ENCODE results near the gene CNTN5.

Gene CNTN5

DNA sequence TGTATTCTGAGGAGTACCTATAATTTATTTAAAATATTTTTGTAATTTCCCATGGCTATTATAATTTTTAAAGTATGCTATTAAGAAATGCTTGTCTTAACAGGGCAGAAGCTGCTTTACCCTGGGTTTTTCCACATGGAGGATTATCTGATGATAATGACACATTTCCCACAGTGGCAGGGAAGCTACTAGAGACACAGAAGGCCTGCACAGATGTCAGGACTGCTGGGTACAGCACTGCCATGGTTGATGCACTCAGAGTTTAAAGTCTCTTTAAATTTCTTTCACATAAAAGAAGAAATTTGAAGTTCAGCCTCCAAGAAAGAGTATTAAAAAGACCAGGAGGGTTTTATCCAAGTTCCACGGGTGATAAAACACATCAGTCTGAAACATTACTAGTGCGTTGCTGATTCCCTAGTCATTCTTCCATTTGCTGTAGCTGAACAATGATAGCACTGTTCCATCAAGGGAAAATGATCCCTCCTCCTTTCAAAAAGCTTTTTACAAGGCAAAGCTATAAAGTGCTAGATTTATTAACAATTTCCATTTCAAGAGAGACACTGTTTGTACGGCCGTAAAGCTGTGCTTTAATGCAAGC, 363.0 kb downstream of the CNTN5 start:
- no peak overlapping the region for H3K9ac ChIP-seq (ENCODE audit: low read depth, low read length)
- H3K36me3 ChIP-seq (ENCODE audit: insufficient read depth, low read length): no peaks in the 10 kb centered on the region
- H3K27ac ChIP-seq (ENCODE audit: low read depth, low read length): no peak overlapping the region
- H3K27me3 ChIP-seq (ENCODE audit: insufficient read depth, low read length): no peaks in the 10 kb centered on the region
- no peaks in the 10 kb centered on the region for H3K9me3 ChIP-seq (ENCODE audit: insufficient read depth, low read depth, low read length)
- 96% methylated on average over 4 of the region's 4 CpGs for WGBS
- no peaks in the 10 kb centered on the region for H3K4me1 ChIP-seq (ENCODE audit: insufficient read depth, low read length)
- no peak overlapping the region for H3K4me3 ChIP-seq (ENCODE audit: low read length)

GRCh38 chr11:99391245-99391644, 370.5 kb downstream of the CNTN5 start:
- Histone ChIP-seq H3K4me3 (ENCODE audit: low read length) (no peak overlapping the region), H3K27ac (ENCODE audit: low read depth, low read length) (no peak overlapping the region), H3K27me3 (ENCODE audit: insufficient read depth, low read length) (no peaks in the 10 kb centered on the region), H3K4me1 (ENCODE audit: insufficient read depth, low read length) (no peaks in the 10 kb centered on the region), H3K36me3 (ENCODE audit: insufficient read depth, low read length) (no peaks in the 10 kb centered on the region), H3K9me3 (ENCODE audit: insufficient read depth, low read depth, low read length) (no peaks in the 10 kb centered on the region), H3K9ac (ENCODE audit: low read depth, low read length) (no peak overlapping the region)
- WGBS: 90% methylated on average over 1 of the region's 4 CpGs

- H3K27ac ChIP-seq (ENCODE audit: low read depth, low read length): no peak overlapping the region
- H3K9me3 ChIP-seq (ENCODE audit: insufficient read depth, low read depth, low read length): no peaks in the 10 kb centered on the region
- no peak overlapping the region for H3K9ac ChIP-seq (ENCODE audit: low read depth, low read length)
- 74% methylated on average over 2 of the region's 2 CpGs for WGBS
- no peaks in the 10 kb centered on the region for H3K36me3 ChIP-seq (ENCODE audit: insufficient read depth, low read length)
- no peak overlapping the region for H3K4me3 ChIP-seq (ENCODE audit: low read length)
- no peaks in the 10 kb centered on the region for H3K27me3 ChIP-seq (ENCODE audit: insufficient read depth, low read length)
- H3K4me1 ChIP-seq (ENCODE audit: insufficient read depth, low read length): no peaks in the 10 kb centered on the region
Measured at GRCh38 chr11:99406345-99406744, 385.6 kb downstream of the CNTN5 start.

DNA sequence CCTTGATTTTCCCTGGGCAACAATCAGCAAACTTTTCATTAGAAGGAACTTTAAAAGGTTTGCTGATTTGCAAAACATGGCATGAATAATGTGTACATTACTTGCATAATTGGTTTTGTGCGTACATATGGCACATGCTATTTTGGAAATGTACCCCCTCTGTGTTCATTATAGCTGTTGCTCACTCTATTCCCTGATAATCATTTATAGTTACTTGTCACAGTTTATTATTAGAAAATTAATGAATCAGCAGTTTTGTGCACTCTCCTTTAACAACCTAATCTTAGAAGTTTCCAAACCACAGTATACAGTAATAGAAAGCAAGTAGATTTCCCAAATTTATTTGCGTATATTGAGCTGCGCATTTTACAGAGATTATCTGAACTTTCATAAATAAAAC, 389.9 kb downstream of the CNTN5 start:
- H3K27me3 ChIP-seq (ENCODE audit: insufficient read depth, low read length): no peaks in the 10 kb centered on the region
- WGBS: 95% methylated on average over 3 of the region's 3 CpGs
- H3K9ac ChIP-seq (ENCODE audit: low read depth, low read length): no peak overlapping the region
- no peaks in the 10 kb centered on the region for H3K4me1 ChIP-seq (ENCODE audit: insufficient read depth, low read length)
- no peaks in the 10 kb centered on the region for H3K36me3 ChIP-seq (ENCODE audit: insufficient read depth, low read length)
- no peak overlapping the region for H3K27ac ChIP-seq (ENCODE audit: low read depth, low read length)
- H3K4me3 ChIP-seq (ENCODE audit: low read length): no peak overlapping the region
- no peaks in the 10 kb centered on the region for H3K9me3 ChIP-seq (ENCODE audit: insufficient read depth, low read depth, low read length)

GRCh38 chr11:99418927-99419720, 398.4 kb downstream of the CNTN5 start:
- Histone ChIP-seq H3K9me3 (ENCODE audit: insufficient read depth, low read depth, low read length) (no peaks in the 10 kb centered on the region), H3K27ac (ENCODE audit: low read depth, low read length) (peak overlapping the region; percentile 27; the same call in 1 of the 2 replicates), H3K27me3 (ENCODE audit: insufficient read depth, low read length) (no peaks in the 10 kb centered on the region), H3K4me3 (ENCODE audit: low read length) (no peak overlapping the region), H3K36me3 (ENCODE audit: insufficient read depth, low read length) (no peaks in the 10 kb centered on the region), H3K9ac (ENCODE audit: low read depth, low read length) (no peak overlapping the region), H3K4me1 (ENCODE audit: insufficient read depth, low read length) (peaks cover 71% of the 10 kb centered on the region)
- WGBS: 29% methylated on average over 1 of the region's 1 CpG

DNA sequence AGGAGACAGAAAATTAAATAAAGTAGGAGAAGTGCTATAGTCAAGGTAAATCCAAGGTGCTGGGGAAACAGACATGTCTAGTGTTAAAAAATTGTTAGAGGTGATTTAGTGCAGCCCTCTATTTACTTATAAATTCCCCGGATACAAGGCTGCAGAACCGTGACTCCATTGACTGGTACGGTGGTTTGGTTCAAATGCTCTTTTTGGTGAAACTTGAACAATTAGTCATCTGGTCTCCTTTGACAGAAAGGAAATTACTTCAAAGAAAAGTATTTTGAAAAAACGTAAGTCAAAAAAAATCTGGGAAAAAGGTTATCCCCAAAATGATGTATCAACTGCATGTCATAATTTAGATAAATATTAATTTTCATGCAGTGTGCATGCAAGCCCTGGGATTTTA, 399.2 kb downstream of the CNTN5 start:
- Histone ChIP-seq H3K27me3 (ENCODE audit: insufficient read depth, low read length) (no peaks in the 10 kb centered on the region; the same call in 1 of the 2 replicates), H3K9me3 (ENCODE audit: insufficient read depth, low read depth, low read length) (peaks cover 7% of the 10 kb centered on the region), H3K36me3 (ENCODE audit: insufficient read depth, low read length) (no peaks in the 10 kb centered on the region), H3K4me3 (ENCODE audit: low read length) (no peak overlapping the region), H3K27ac (ENCODE audit: low read depth, low read length) (peak overlapping the region; percentile 34; the same call in 1 of the 2 replicates), H3K9ac (ENCODE audit: low read depth, low read length) (no peak overlapping the region), H3K4me1 (ENCODE audit: insufficient read depth, low read length) (peaks cover 72% of the 10 kb centered on the region)
- 88% methylated on average over 4 of the region's 4 CpGs for WGBS

GRCh38 chr11:99422581-99423427, 402.1 kb downstream of the CNTN5 start:
- peaks cover 13% of the 10 kb centered on the region for H3K9me3 ChIP-seq (ENCODE audit: insufficient read depth, low read depth, low read length)
- peak overlapping the region; percentile 44 for H3K4me3 ChIP-seq (ENCODE audit: low read length)
- peak overlapping the region; percentile 50 for H3K9ac ChIP-seq (ENCODE audit: low read depth, low read length)
- no peaks in the 10 kb centered on the region for H3K36me3 ChIP-seq (ENCODE audit: insufficient read depth, low read length)
- no peaks in the 10 kb centered on the region; the same call in 1 of the 2 replicates for H3K27me3 ChIP-seq (ENCODE audit: insufficient read depth, low read length)
- 9% methylated on average over 6 of the region's 7 CpGs for WGBS
- H3K4me1 ChIP-seq (ENCODE audit: insufficient read depth, low read length): peaks cover 64% of the 10 kb centered on the region
- H3K27ac ChIP-seq (ENCODE audit: low read depth, low read length): peak overlapping the region; percentile 92

- Histone ChIP-seq H3K9me3 (ENCODE audit: insufficient read depth, low read depth, low read length) (peaks cover 13% of the 10 kb centered on the region), H3K27ac (ENCODE audit: low read depth, low read length) (peak overlapping the region; percentile 92; the same call in 1 of the 2 replicates), H3K4me3 (ENCODE audit: low read length) (peak overlapping the region; percentile 44), H3K36me3 (ENCODE audit: insufficient read depth, low read length) (no peaks in the 10 kb centered on the region), H3K27me3 (ENCODE audit: insufficient read depth, low read length) (no peaks in the 10 kb centered on the region; the same call in 1 of the 2 replicates), H3K4me1 (ENCODE audit: insufficient read depth, low read length) (peaks cover 56% of the 10 kb centered on the region), H3K9ac (ENCODE audit: low read depth, low read length) (no peak overlapping the region)
- 12% methylated on average over 3 of the region's 4 CpGs for WGBS
Measured at GRCh38 chr11:99423428-99423983, 402.8 kb downstream of the CNTN5 start.

DNA sequence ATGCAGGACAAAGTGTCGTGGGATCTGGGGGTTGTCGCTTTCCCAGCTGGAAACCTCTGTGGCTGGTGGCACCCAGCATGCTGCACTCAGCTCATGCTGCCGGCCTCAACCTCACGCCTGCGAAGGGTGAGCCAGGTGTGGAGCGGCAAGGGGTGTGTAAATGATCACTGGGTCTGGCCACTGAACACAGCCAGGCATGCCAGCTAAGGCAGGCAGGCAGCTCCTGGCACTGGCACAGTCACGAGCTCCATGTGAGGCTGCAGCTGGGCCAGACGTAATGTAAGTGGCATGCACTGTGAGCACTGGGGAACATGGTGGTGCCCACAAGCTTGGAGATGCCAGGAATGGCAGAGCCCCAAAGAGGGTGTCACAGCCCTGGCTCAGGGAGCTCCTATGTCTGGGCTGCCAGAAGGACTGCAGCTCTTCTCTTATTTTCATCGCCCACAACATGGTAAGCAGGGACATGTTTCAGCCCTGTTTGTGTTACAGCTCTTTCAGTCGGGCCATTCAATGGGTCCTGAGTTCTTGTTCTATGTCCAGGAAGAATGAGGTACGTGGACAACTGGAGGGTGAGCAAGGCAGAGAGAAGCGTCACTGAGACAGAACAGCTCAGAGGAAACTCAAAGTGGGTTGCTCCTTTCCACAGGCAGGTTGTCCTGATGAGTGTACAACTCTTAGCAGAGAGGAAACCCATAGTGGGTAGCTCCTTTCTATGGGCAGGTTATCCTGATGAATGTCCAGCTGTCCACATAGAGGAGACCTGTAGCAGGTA, 403.8 kb downstream of the CNTN5 start:
- no peaks in the 10 kb centered on the region for H3K36me3 ChIP-seq (ENCODE audit: insufficient read depth, low read length)
- H3K27me3 ChIP-seq (ENCODE audit: insufficient read depth, low read length): no peaks in the 10 kb centered on the region; the same call in 1 of the 2 replicates
- no peak overlapping the region for H3K9ac ChIP-seq (ENCODE audit: low read depth, low read length)
- H3K4me3 ChIP-seq (ENCODE audit: low read length): 0 out of 2 replicates have a peak overlapping the region, but pooled peaks have one; percentile 44
- WGBS: 88% methylated on average over 12 of the region's 12 CpGs
- no peak overlapping the region; the same call in 1 of the 2 replicates for H3K27ac ChIP-seq (ENCODE audit: low read depth, low read length)
- peaks cover 13% of the 10 kb centered on the region for H3K9me3 ChIP-seq (ENCODE audit: insufficient read depth, low read depth, low read length)
- H3K4me1 ChIP-seq (ENCODE audit: insufficient read depth, low read length): peaks cover 53% of the 10 kb centered on the region

DNA sequence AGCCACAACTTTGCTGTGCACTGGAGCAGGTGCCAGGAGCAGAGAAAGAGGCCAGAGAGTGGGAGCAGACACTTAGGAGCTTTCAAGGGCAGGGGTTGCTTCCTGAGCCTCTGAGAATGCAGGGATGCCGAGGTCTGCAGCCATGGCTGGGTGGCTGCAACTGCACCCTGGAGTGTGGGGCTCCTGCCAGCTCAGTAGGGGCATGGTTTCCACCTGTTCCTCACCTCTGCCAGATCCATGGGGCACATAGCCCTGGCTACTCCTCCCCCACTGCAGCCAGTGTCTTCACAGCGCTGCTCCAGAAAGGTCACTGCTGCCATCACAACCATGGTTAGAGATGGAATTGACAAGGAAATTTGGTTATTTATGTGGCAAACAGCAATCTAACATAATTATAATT, 404.8 kb downstream of the CNTN5 start:
- Histone ChIP-seq H3K27me3 (ENCODE audit: insufficient read depth, low read length) (no peaks in the 10 kb centered on the region; the same call in 1 of the 2 replicates), H3K9ac (ENCODE audit: low read depth, low read length) (no peak overlapping the region), H3K4me3 (ENCODE audit: low read length) (no peak overlapping the region), H3K9me3 (ENCODE audit: insufficient read depth, low read depth, low read length) (peaks cover 13% of the 10 kb centered on the region), H3K27ac (ENCODE audit: low read depth, low read length) (no peak overlapping the region), H3K36me3 (ENCODE audit: insufficient read depth, low read length) (no peaks in the 10 kb centered on the region), H3K4me1 (ENCODE audit: insufficient read depth, low read length) (peaks cover 49% of the 10 kb centered on the region)
- WGBS: 42% methylated on average over 2 of the region's 2 CpGs
